ENCODE results near the gene BCL11A.

GRCh38 chr2:60406192-60406591 lies 147.3 kb downstream of the BCL11A start:
- TF ChIP-seq CTCF (conservative IDR thresholded peaks at IDR 0.05; ENCODE audit: low read depth, low read length), result no peak
- TF ChIP-seq EZH2 (IDR thresholded peaks at IDR 0.05; ENCODE audit: borderline replicate concordance, low read depth, low read length, poor library complexity, severe bottlenecking), result no peak

Data from A673 (cell line).